T-cell (primary cell): ENCODE measurements around the gene ZNF415. TPM values are rescaled to one million over a fixed set of nuclear protein-coding genes. Genes with fewer than 3 reads are reported as not detected.

Experiments
- ATAC-seq, 4 experiments: fragments of 200-7000 bp in 3 of 4; fragments of 150-1000 bp in 1 of 4; cut with Tn5 transposase; replicated peaks in 1 of 4; 1 replicate in 3 of 4; 2 replicates in 1 of 4; pipeline ENCODE4 v1.10.0; 2021; ENCODE audit warnings: moderate library complexity in 3 of 4, mild to moderate bottlenecking in 2 of 4, moderate number of reproducible peaks in 1 of 4
- CTCF ChIA-PET, 2 donors: fragments of 300-600 bp; sonication (Branson Sonifier 250); formaldehyde crosslinking; loops; one replicate each; lab custom pipeline; 2022; ENCODE audit warnings: antibody characterized with exemption in 2 of 2; lab: Charles Lee
- POLR2A ChIA-PET, 2 donors: fragments of 300-600 bp; sonication (Branson Sonifier 250); formaldehyde crosslinking; loops; one replicate each; lab custom pipeline; 2022; ENCODE audit warnings: antibody characterized with exemption in 2 of 2; lab: Charles Lee
- DNase-seq, 35 experiments: peaks; one replicate each; pipeline versions ENCODE4 v3.0.0 to v3.0.0-alpha.2; 2013 to 2023
- H3K27ac ChIP-seq: one replicate; pipeline ENCODE4 v1.5.1; 2013; ENCODE audit warnings: low read length
- H3K27me3 ChIP-seq, 2 experiments: replicated peaks in 1 of 2; 1 replicate in 1 of 2; 2 replicates in 1 of 2; pipeline versions ENCODE4 v1.6.1 to v1.7.0; 2013; ENCODE audit warnings: low read length in 1 of 2, mixed read lengths in 1 of 2; ENCODE audit not compliant: control insufficient read depth in 2 of 2, insufficient read depth in 2 of 2; ENCODE audit errors: extremely low read depth in 1 of 2
- H3K36me3 ChIP-seq, 2 donors: 1 replicate in 1 of 2; 2 replicates in 1 of 2; pipeline versions ENCODE4 v1.6.1 to v1.7.0; 2013; ENCODE audit warnings: low read length in 1 of 2; ENCODE audit not compliant: control insufficient read depth in 2 of 2, insufficient read depth in 1 of 2; ENCODE audit errors: extremely low read depth in 1 of 2
- H3K4me1 ChIP-seq, 2 experiments: 1 replicate in 1 of 2; 2 replicates in 1 of 2; pipeline versions ENCODE4 v1.6.1 to v1.7.0; 2013; ENCODE audit warnings: low read length in 2 of 2, mixed read lengths in 1 of 2; ENCODE audit not compliant: insufficient read depth in 2 of 2, control insufficient read depth in 1 of 2; ENCODE audit errors: extremely low read depth in 1 of 2
- H3K4me3 ChIP-seq, 2 donors: 1 replicate in 1 of 2; 2 replicates in 1 of 2; pipeline versions ENCODE4 v1.5.1 to v1.7.0; 2013; ENCODE audit warnings: mild to moderate bottlenecking in 2 of 2, low read length in 1 of 2, moderate library complexity in 1 of 2; ENCODE audit not compliant: control insufficient read depth in 1 of 2; ENCODE audit errors: extremely low read depth in 1 of 2
- H3K9me3 ChIP-seq: 2 replicates; pipeline ENCODE4 v1.7.0; 2013
- H3K27ac Mint-ChIP-seq, 2 donors: one replicate each; pipeline ENCODE4 v1.8.0; 2020 to 2021; ENCODE audit warnings: mild to moderate bottlenecking in 2 of 2, mixed read lengths in 2 of 2
- H3K27me3 Mint-ChIP-seq, 2 donors: one replicate each; pipeline ENCODE4 v1.8.0; 2021 to 2022; ENCODE audit warnings: mixed read lengths in 2 of 2
- H3K36me3 Mint-ChIP-seq: one replicate; pipeline ENCODE4 v1.8.0; 2021; ENCODE audit warnings: mixed read lengths
- H3K4me1 Mint-ChIP-seq, 3 donors: one replicate each; pipeline ENCODE4 v1.8.0; 2020 to 2022; ENCODE audit warnings: mixed read lengths in 3 of 3, mild to moderate bottlenecking in 1 of 3
- H3K4me3 Mint-ChIP-seq, 3 donors: one replicate each; pipeline ENCODE4 v1.8.0; 2020 to 2022; ENCODE audit warnings: mild to moderate bottlenecking in 3 of 3, mixed read lengths in 3 of 3, moderate library complexity in 3 of 3
- H3K9me3 Mint-ChIP-seq, 3 donors: one replicate each; pipeline ENCODE4 v1.8.0; 2020 to 2022; ENCODE audit warnings: mixed read lengths in 3 of 3
- WGBS: methylation state at CpG from one replicate; pipeline ENCODE4 v1.1.5; 2013; ENCODE audit warnings: missing lambda C conversion rate; ENCODE audit not compliant: insufficient coverage; 5-methylcytosine and 5-hydroxymethylcytosine counted together
- total RNA-seq, 35 experiments: library from RNA in 6 of 35; stranded (reverse) in 6 of 35; fragments of 120-200 nt in 1 of 35; gene quantifications; one replicate each; pipeline versions ENCODE4 v1.2.1 to v1.2.4 and lab custom pipeline; 2013 to 2026

The ZNF415 gene
- total RNA-seq, 5 donors from 2014 or later (not counting 1 experiment from before 2014, with no cell fraction given), result 0.20 to 1.8 (median 1.4) TPM

DNA sequence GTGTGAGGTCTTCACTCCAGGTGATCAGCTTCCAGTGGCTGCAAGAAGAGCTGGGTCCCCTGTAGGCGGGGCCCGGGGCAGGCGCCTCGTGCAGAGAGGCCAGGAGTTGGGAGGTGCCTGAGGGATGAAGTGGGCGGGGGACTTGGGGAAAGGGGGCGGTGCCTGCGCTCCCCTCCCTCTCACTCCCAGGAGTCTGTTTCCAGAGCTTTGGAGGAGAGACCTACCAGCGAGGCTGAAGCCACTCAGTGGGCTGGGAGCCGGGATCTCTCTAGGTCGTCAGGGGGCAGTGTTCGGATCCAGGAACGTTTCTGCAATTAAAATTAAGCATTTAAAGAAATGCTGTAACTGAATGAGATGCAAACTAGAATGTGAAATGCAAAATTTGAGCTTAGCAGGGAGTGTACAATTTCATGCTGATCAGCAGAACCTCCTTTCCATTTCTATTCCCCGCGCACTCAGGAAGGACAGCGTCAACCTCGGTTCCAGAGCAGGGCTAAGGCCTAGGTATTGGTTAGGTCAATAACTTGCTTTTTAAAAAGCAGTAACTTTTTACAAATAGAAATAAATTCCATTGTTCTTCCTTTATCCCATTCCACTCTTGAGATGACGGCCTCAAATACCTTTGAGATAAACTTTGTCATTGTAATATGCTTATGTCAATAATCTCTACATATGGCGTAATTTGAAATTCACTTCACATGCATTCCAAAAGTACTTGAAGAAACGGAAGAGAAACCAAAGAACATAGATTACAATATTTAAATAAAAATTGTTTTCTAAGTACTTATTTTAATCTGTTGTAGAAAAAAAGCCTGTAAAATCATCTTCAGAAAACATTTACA, 41.1 kb downstream of the ZNF415 start:
- CTCF ChIA-PET, result no interaction called here

DNA sequence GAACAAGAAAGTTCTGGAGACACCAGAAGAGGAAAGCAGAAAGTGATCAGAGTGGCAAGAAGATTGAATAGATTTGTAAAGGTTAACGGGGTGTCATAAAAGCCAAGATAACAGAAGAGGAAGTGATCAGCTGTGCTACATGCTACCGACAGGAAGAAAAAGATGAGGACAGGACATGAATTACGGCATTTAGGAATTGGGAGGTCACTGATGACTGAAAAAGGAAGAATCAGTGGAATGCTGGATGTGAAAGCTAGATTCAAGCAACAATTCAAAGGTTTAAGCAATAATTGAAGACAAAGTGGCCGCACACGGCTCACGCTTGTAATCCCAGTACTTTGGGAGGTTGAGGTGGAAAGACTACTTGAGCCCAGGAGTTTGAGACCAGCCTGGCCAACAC, 44.6 kb downstream of the ZNF415 start:
- POLR2A ChIA-PET, result no interaction called here
- Histone ChIP-seq H3K27me3 (no peaks in the 10 kb centered on the region), H3K36me3 (peaks cover 21 to 72% of the 10 kb centered on the region in 2 donors), H3K27ac (no peak overlapping the region), H3K4me3 (no peak overlapping the region), H3K4me1 (no peaks in the 10 kb centered on the region), H3K9me3 (no peaks in the 10 kb centered on the region)
- ATAC-seq (no peak), DNase-seq (no peak)
- peaks cover 91% of the 10 kb centered on the region for H3K36me3 Mint-ChIP-seq
- no peak overlapping the region for H3K4me3 Mint-ChIP-seq
- 86% methylated on average over 3 of the region's 6 CpGs for WGBS
- H3K9me3 Mint-ChIP-seq, result peaks cover 5 to 18% (median 11%) of the 10 kb centered on the region in 3 donors
- H3K27me3 Mint-ChIP-seq, result no peaks in the 10 kb centered on the region
- CTCF ChIA-PET, result no interaction called here
- H3K27ac Mint-ChIP-seq, result no peak overlapping the region
- H3K4me1 Mint-ChIP-seq, result peaks cover 1 to 22% (median 1%) of the 10 kb centered on the region in 3 donors

More for the DNA sequence above, 41.1 kb downstream of the ZNF415 start:
- Histone ChIP-seq H3K4me1 (no peaks in the 10 kb centered on the region), H3K36me3 (peaks cover 15 to 51% of the 10 kb centered on the region in 2 donors), H3K4me3 (no peak overlapping the region), H3K27me3 (no peaks in the 10 kb centered on the region), H3K9me3 (no peaks in the 10 kb centered on the region), H3K27ac (no peak overlapping the region)
- no peak overlapping the region for H3K4me3 Mint-ChIP-seq
- H3K36me3 Mint-ChIP-seq, result peaks cover 79% of the 10 kb centered on the region
- H3K4me1 Mint-ChIP-seq, result peaks cover 6 to 27% (median 8%) of the 10 kb centered on the region in 3 donors
- no peak overlapping the region for H3K27ac Mint-ChIP-seq
- ATAC-seq, result no peak
- no peaks in the 10 kb centered on the region for H3K27me3 Mint-ChIP-seq
- no peak for DNase-seq
- POLR2A ChIA-PET, result no interaction called here
- H3K9me3 Mint-ChIP-seq, result peaks cover 4 to 5% (median 5%) of the 10 kb centered on the region in 3 donors
- WGBS, result 97% methylated on average over 5 of the region's 19 CpGs

DNA sequence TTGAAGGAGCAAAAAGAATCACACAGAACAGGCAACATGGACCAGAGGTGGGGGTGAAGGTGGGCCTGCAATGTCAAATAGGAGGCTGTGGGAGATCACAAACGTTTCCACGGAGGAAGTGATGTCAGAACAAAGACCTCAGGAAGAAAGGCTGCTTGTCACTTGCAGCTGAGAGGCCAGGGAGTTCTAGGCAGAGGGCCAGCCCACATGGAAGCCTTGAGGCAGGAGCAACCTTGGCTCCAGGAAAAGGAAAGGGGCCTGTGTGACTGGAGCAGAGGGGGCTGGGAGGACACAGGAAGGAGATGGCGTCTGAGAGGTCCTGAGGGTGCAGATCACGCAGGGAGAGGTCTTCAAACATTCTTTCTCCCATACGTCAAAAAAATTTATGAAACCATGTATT, 45.8 kb downstream of the ZNF415 start:
- H3K9me3 Mint-ChIP-seq, result peaks cover 5 to 25% (median 18%) of the 10 kb centered on the region in 3 donors
- CTCF ChIA-PET, result no interaction called here
- ATAC-seq (no peak), DNase-seq (no peak)
- Histone ChIP-seq H3K36me3 (peaks cover 21 to 76% of the 10 kb centered on the region in 2 donors), H3K9me3 (no peaks in the 10 kb centered on the region), H3K27me3 (no peaks in the 10 kb centered on the region), H3K4me1 (no peaks in the 10 kb centered on the region), H3K27ac (no peak overlapping the region), H3K4me3 (no peak overlapping the region)
- no peak overlapping the region for H3K27ac Mint-ChIP-seq
- H3K27me3 Mint-ChIP-seq, result no peaks in the 10 kb centered on the region
- 8% methylated on average over 2 of the region's 5 CpGs for WGBS
- H3K36me3 Mint-ChIP-seq, result peaks cover 94% of the 10 kb centered on the region
- H3K4me1 Mint-ChIP-seq, result peaks cover 1 to 16% (median 1%) of the 10 kb centered on the region in 3 donors
- no peak overlapping the region for H3K4me3 Mint-ChIP-seq
- POLR2A ChIA-PET, result no interaction called here

DNA sequence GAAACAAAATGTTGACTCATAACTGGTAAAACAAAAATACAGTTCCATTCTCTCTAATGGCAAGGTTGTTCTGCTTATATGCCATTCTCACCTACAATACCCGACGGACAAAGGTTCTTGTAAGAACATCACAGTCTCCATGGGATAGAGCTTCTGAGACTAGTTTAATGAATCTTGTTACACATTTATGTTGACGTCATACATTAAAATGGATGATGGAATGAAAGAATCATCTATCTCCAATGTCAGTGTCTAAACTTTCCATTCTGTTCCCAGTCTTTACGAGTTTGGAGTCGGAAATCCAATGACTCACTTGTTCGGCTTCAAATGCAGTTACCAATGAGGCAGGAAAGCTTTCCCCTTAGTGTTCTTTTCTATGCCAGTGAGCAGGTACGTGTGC, 47.2 kb downstream of the ZNF415 start:
- no peaks in the 10 kb centered on the region for H3K4me1 ChIP-seq
- peaks cover 95% of the 10 kb centered on the region for H3K36me3 Mint-ChIP-seq
- WGBS, result 100% methylated on average over 4 of the region's 7 CpGs
- peaks cover 14 to 65% of the 10 kb centered on the region in 2 donors for H3K36me3 ChIP-seq
- no peaks in the 10 kb centered on the region for H3K27me3 ChIP-seq
- H3K4me1 Mint-ChIP-seq, result peaks cover 1 to 14% (median 1%) of the 10 kb centered on the region in 3 donors
- no peak overlapping the region for H3K4me3 ChIP-seq
- no peak overlapping the region for H3K27ac Mint-ChIP-seq
- H3K9me3 Mint-ChIP-seq, result peaks cover 10 to 37% (median 32%) of the 10 kb centered on the region in 3 donors
- no peak for DNase-seq
- no peak overlapping the region for H3K4me3 Mint-ChIP-seq
- no peak overlapping the region for H3K27ac ChIP-seq
- H3K9me3 ChIP-seq, result no peaks in the 10 kb centered on the region
- H3K27me3 Mint-ChIP-seq, result no peaks in the 10 kb centered on the region
- no peak for ATAC-seq
- CTCF ChIA-PET, result no interaction called here
- POLR2A ChIA-PET, result no interaction called here

DNA sequence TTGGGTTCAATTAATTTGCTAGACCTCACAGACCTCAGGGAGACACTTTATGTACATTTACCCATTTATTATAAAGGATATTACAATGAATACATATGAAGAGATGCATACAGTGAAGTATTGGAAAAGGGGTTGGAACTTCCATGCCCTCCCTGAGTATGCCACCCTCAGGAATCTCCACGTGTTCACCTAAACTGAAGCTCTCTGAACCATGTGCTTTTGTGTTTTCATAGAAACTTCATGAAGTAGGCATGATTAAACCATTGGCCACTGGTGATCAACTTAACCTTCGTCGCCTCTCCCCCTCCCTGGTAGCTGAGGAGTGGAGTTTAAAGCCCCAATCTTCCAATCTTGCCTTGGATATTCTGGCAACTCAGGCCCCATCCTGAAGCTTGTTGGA, 49.8 kb downstream of the ZNF415 start:
- Histone ChIP-seq H3K27me3 (no peaks in the 10 kb centered on the region), H3K4me1 (no peaks in the 10 kb centered on the region), H3K9me3 (peaks cover 2% of the 10 kb centered on the region), H3K4me3 (no peak overlapping the region), H3K36me3 (peaks cover 11 to 51% of the 10 kb centered on the region in 2 donors), H3K27ac (no peak overlapping the region)
- POLR2A ChIA-PET, result no interaction called here
- peaks cover 96% of the 10 kb centered on the region for H3K36me3 Mint-ChIP-seq
- no peak for DNase-seq
- peaks cover 2 to 8% (median 3%) of the 10 kb centered on the region in 3 donors for H3K4me1 Mint-ChIP-seq
- no peak for ATAC-seq
- no peaks in the 10 kb centered on the region for H3K27me3 Mint-ChIP-seq
- H3K27ac Mint-ChIP-seq, result no peak overlapping the region
- H3K9me3 Mint-ChIP-seq, result peaks cover 15 to 56% (median 49%) of the 10 kb centered on the region in 3 donors
- no peak overlapping the region for H3K4me3 Mint-ChIP-seq
- no CpG with 5 or more reads among the region's 3 CpGs for WGBS
- CTCF ChIA-PET, result interaction anchor here in 1 of 2 donors (0.6 kb wide), 1 partner anchor 48 kb away, joined by 3 read pairs; no protein-coding TSS in a partner anchor

DNA sequence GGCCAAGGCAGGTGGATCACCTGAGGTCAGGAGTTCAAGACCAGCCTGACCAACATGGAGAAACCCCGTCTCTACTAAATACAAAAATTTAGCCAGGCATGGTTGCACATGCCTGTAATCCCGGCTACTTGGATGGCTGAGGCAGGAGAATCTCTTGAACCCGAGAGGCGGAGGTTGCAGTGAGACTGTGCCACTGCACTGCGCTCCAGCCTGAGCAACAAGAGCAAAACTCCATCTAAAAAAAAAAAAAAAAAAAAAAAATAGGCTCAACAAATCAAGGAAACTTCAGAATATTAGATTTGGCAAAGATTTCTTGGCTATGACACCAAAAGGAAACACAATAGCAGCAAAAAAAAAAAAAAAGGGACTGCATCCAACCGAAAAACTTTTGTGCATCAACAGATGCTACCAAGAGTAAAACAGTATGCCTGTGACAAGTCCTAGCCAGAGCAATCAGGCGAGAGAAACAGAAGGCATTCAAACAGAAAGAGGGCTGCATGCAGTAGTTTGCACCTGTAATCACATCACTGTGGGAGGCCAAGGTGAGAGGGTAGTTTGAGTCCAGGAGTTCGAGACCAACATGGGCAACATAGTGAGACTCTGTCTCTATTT, 53.3 kb downstream of the ZNF415 start:
- peaks cover 2 to 4% (median 3%) of the 10 kb centered on the region in 3 donors for H3K4me1 Mint-ChIP-seq
- ChIA-PET CTCF (no interaction called here), POLR2A (no interaction called here)
- peaks cover under 1 to 46% of the 10 kb centered on the region in 2 donors for H3K36me3 ChIP-seq
- no peak for ATAC-seq
- no peak overlapping the region for H3K27ac Mint-ChIP-seq
- H3K4me1 ChIP-seq, result no peaks in the 10 kb centered on the region
- no peak overlapping the region for H3K4me3 Mint-ChIP-seq
- H3K36me3 Mint-ChIP-seq, result peaks cover 97% of the 10 kb centered on the region
- H3K27me3 ChIP-seq, result no peaks in the 10 kb centered on the region
- WGBS, result 92% methylated on average over 4 of the region's 8 CpGs
- H3K4me3 ChIP-seq, result no peak overlapping the region
- no peak overlapping the region for H3K27ac ChIP-seq
- no peak for DNase-seq
- H3K9me3 Mint-ChIP-seq, result peaks cover 13 to 71% (median 64%) of the 10 kb centered on the region in 3 donors
- no peaks in the 10 kb centered on the region for H3K27me3 Mint-ChIP-seq
- H3K9me3 ChIP-seq, result peaks cover 2% of the 10 kb centered on the region
